ENCODE data around the gene TRIB2. TPM values are rescaled to one million over a fixed set of nuclear protein-coding genes. Genes with fewer than 3 reads are reported as not detected.

TRIB2 gene
- total and polyA plus RNA-seq, 9 of the 15 experiments (the other 6 are each of a cell fraction or from before 2014, with no cell fraction given) = 9.0 to 39.0 (median 26.3) TPM

DNA sequence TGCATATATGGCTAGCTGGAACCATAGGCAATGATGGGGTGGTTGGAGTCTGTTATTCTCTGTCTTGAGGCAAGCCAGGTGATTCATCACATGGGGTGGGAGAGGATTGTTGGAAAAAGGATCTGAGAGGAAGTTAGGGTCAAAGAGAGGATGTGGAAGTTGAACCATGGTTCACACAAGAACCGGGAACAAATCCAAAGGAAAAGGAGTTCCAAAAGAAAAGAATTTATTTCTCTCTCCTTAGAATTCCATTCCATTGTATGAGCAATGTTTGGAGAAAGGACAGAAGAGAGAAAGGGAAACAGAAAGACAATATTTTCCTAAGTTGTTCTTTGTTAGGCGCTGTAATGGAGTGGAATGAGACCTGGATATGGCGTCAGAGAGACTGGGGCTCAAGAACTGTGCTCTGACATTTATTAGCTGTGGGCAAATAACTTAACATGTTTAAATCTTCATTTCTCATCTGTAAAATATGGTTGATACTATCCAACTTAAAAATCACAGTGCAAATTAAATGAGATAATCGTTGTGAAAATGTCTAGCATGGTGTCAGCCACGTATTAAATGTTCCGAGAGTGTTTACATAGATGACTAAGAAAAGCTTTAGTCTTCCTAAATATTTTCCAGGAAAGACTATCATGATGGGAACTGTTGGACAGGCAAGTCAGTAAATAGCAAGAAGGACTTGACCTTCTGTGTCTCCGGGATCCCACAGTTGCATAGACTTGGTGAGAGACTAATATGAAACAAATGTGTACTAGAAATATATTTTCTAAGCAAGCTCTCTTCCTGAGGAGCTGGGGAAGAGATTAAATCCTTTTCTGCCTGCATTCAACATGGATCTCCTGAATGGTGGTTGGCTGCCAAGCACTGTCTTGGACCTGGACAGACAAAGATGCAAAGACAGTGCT lies 71.4 kb downstream of the TRIB2 start:
- H3K27ac ChIP-seq (ENCODE audit: extremely low read depth, low read depth, low read length) = no peak overlapping the region
- no peak overlapping the region for H3K4me2 ChIP-seq (ENCODE audit: insufficient read depth, low read length)
- in situ Hi-C loops (cut with MboI) (no loop called here), intact Hi-C loops (cut with micrococcal nuclease) (no loop called here)
- H4K20me1 ChIP-seq (replicated peaks; ENCODE audit: control insufficient read depth, insufficient read depth, low read length) = no peaks in the 10 kb centered on the region
- no peak overlapping the region for H3K4me3 ChIP-seq
- H3K9ac ChIP-seq (ENCODE audit: insufficient read depth in 1 of 2, low read depth in 2 of 2, low read length in 2 of 2) = no peak overlapping the region
- FAIRE-seq (no peak), ATAC-seq (no peak), DNase-seq (ENCODE audit: extremely low read depth in 1 of 4, low spot score in 3 of 4) (no peak)
- no peaks in the 10 kb centered on the region for H3K4me1 ChIP-seq (replicated peaks in 1 of 2; ENCODE audit: control insufficient read depth in 2 of 2, insufficient read depth in 2 of 2, low read length in 2 of 2)
- no peaks in the 10 kb centered on the region for H3K27me3 ChIP-seq (ENCODE audit: control insufficient read depth in 2 of 2, insufficient read depth in 2 of 2, low read length in 2 of 2)
- H2AFZ ChIP-seq (ENCODE audit: low read depth, low read length) = no peak overlapping the region
- ChIA-PET CTCF (ENCODE audit: low intra/inter-chr PET ratio) (no interaction called here), POLR2A (interaction anchor here (1.2 kb wide), 1 partner anchor 9 kb away, joined by 3 read pairs; no protein-coding TSS in a partner anchor)
- no peaks in the 10 kb centered on the region for H3K79me2 ChIP-seq (ENCODE audit: control insufficient read depth, insufficient read depth, low read length)
- no peaks in the 10 kb centered on the region for H3K9me1 ChIP-seq (ENCODE audit: control insufficient read depth, insufficient read depth, low read length)
- BruUV-seq (replicated peaks) = no TSS peak
- H3K9me3 ChIP-seq (replicated peaks; ENCODE audit: control insufficient read depth, insufficient read depth, low read depth, low read length) = no peaks in the 10 kb centered on the region
- no peaks in the 10 kb centered on the region for H3K36me3 ChIP-seq (ENCODE audit: control insufficient read depth, insufficient read depth, low read length)
- TF ChIP-seq ZNF561 (CRISPR knock-in tag; conservative IDR thresholded peaks at IDR 0.05) (no peak), FOXA3 (CRISPR knock-in tag; conservative IDR thresholded peaks at IDR 0.05 in 1 of 2, IDR thresholded peaks at IDR 0.05 in 1 of 2) (0 out of 4 replicates have a peak, but pooled peaks of 1 of the 2 experiments have one; percentile 10), HDAC8 (tag; IDR thresholded peaks at IDR 0.05) (no peak), ETV6 (IDR thresholded peaks at IDR 0.05; ENCODE audit: borderline replicate concordance in 1 of 2, low read depth in 2 of 2, low read length in 1 of 2) (no peak), ETV6 (CRISPR knock-in tag; IDR thresholded peaks at IDR 0.05; ENCODE audit: borderline replicate concordance) (no peak), SREBF2 (CRISPR knock-in tag; IDR thresholded peaks at IDR 0.05) (no peak)
- TF ChIP-seq, protein P1, sequence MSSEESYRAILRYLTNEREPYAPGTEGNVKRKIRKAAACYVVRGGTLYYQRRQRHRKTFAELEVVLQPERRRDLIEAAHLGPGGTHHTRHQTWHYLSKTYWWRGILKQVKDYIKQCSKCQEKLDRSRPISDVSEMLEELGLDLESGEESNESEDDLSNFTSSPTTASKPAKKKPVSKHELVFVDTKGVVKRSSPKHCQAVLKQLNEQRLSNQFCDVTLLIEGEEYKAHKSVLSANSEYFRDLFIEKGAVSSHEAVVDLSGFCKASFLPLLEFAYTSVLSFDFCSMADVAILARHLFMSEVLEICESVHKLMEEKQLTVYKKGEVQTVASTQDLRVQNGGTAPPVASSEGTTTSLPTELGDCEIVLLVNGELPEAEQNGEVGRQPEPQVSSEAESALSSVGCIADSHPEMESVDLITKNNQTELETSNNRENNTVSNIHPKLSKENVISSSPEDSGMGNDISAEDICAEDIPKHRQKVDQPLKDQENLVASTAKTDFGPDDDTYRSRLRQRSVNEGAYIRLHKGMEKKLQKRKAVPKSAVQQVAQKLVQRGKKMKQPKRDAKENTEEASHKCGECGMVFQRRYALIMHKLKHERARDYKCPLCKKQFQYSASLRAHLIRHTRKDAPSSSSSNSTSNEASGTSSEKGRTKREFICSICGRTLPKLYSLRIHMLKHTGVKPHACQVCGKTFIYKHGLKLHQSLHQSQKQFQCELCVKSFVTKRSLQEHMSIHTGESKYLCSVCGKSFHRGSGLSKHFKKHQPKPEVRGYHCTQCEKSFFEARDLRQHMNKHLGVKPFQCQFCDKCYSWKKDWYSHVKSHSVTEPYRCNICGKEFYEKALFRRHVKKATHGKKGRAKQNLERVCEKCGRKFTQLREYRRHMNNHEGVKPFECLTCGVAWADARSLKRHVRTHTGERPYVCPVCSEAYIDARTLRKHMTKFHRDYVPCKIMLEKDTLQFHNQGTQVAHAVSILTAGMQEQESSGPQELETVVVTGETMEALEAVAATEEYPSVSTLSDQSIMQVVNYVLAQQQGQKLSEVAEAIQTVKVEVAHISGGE (CRISPR knock-in tag; IDR thresholded peaks at IDR 0.05) = no peak
- WGBS (ENCODE audit: insufficient coverage, low coverage, missing lambda C conversion rate) = 4% methylated on average over 7 of the region's 7 CpGs
